HepG2 (cell line): ENCODE data around the gene SPAG5. TPM values are rescaled to one million over a fixed set of nuclear protein-coding genes. Genes with fewer than 3 reads are reported as not detected.

Experiments used
- CEBPG ChIP-seq: IDR thresholded peaks from 2 replicates; pipeline ENCODE4 v1.6.1; 2016
- ELF4 ChIP-seq: sonication (generic); formaldehyde crosslinking; IDR thresholded peaks from 2 replicates; pipeline ENCODE4 v1.5.0; 2020; ENCODE audit warnings: missing genetic modification reagents, mild to moderate bottlenecking, moderate library complexity, borderline replicate concordance
- FOSL1 ChIP-seq: sonication (generic); formaldehyde crosslinking; IDR thresholded peaks from 2 replicates; pipeline ENCODE4 v1.9.0; 2021; ENCODE audit warnings: missing genetic modification reagents, borderline replicate concordance
- HHEX ChIP-seq: IDR thresholded peaks from 2 replicates; pipeline ENCODE4 v1.6.1; 2016; ENCODE audit warnings: control low read depth
- HMGA1 ChIP-seq: sonication (generic); formaldehyde crosslinking; conservative IDR thresholded peaks from 2 replicates; pipeline ENCODE4 v1.4.0; 2020; ENCODE audit warnings: missing genetic modification reagents
- IKZF4 ChIP-seq: sonication (generic); formaldehyde crosslinking; IDR thresholded peaks from 2 replicates; pipeline ENCODE4 v1.5.1; 2020; ENCODE audit warnings: borderline replicate concordance, mild to moderate bottlenecking, low read depth, missing genetic modification reagents; ENCODE audit errors: not compliant biosample characterization
- NR3C1 ChIP-seq: sonication (generic); formaldehyde crosslinking; IDR thresholded peaks from 2 replicates; pipeline ENCODE4 v1.4.0; 2020; ENCODE audit warnings: missing genetic modification reagents
- SP5 ChIP-seq: IDR thresholded peaks from 2 replicates; pipeline ENCODE4 v1.6.1; 2016; ENCODE audit warnings: low read depth, borderline replicate concordance
- TCF7L2 ChIP-seq: IDR thresholded peaks from 2 replicates; pipeline ENCODE4 v1.6.1; 2011; ENCODE audit warnings: mild to moderate bottlenecking, low read depth, low read length, moderate library complexity
- ZIK1 ChIP-seq: sonication (generic); formaldehyde crosslinking; IDR thresholded peaks from 2 replicates; pipeline ENCODE4 v1.5.0; 2020; ENCODE audit warnings: mild to moderate bottlenecking, low read depth, missing genetic modification reagents, borderline replicate concordance
- ZNF20 ChIP-seq: sonication (generic); formaldehyde crosslinking; IDR thresholded peaks from 2 replicates; pipeline ENCODE4 v1.4.0; 2020; ENCODE audit warnings: mild to moderate bottlenecking, moderate library complexity, missing genetic modification reagents
- ZNF441 ChIP-seq: sonication (generic); formaldehyde crosslinking; IDR thresholded peaks from 2 replicates; pipeline ENCODE4 v1.7.0; 2021; ENCODE audit warnings: missing genetic modification reagents, borderline replicate concordance
- ZNF556 ChIP-seq: sonication (generic); formaldehyde crosslinking; IDR thresholded peaks from 2 replicates; pipeline ENCODE4 v1.4.0; 2020; ENCODE audit warnings: mild to moderate bottlenecking, missing genetic modification reagents, borderline replicate concordance
- ZNF598 ChIP-seq: sonication (generic); formaldehyde crosslinking; IDR thresholded peaks from 2 replicates; pipeline ENCODE4 v1.5.1; 2020; ENCODE audit warnings: mild to moderate bottlenecking, missing genetic modification reagents, borderline replicate concordance
- ZNF660 ChIP-seq: sonication (generic); formaldehyde crosslinking; IDR thresholded peaks from 2 replicates; pipeline ENCODE4 v1.5.1; 2020; ENCODE audit warnings: mild to moderate bottlenecking, low read depth, missing genetic modification reagents, borderline replicate concordance
- polyA plus RNA-seq, 8 experiments: library from polyadenylated mRNA; depleted of rRNA in 3 of 8; stranded (reverse) in 7 of 8; unstranded in 1 of 8; fragments of >200 nt; fragmentation: Illumina TruSeq in 4 of 8; extraction: Trizol in 4 of 8; gene quantifications; 2 replicates each; pipeline versions ENCODE4 v1.2.1 to v1.2.3, GENCODE V29; 2011 to 2016; ENCODE audit warnings: low read depth in 4 of 8, missing spikeins in 1 of 8, mixed read lengths in 1 of 8; ENCODE audit not compliant: insufficient read depth in 1 of 8
- total RNA-seq, 5 experiments: library from RNA; depleted of rRNA; stranded (reverse); fragments of >200 nt; fragmentation: Illumina TruSeq; extraction: Trizol; gene quantifications; 2 replicates each; pipeline ENCODE4 v1.2.3, GENCODE V29; 2016; ENCODE audit warnings: low read depth in 1 of 5
- TF ChIP-seq, protein P1 (sequence below): sonication (generic); formaldehyde crosslinking; IDR thresholded peaks from 2 replicates; pipeline ENCODE4 v1.5.1; 2020; ENCODE audit warnings: mild to moderate bottlenecking, missing genetic modification reagents, borderline replicate concordance
- TF ChIP-seq, protein P2 (sequence below): sonication (generic); formaldehyde crosslinking; IDR thresholded peaks from 2 replicates; pipeline ENCODE4 v1.5.0; 2020; ENCODE audit warnings: mild to moderate bottlenecking, missing genetic modification reagents
- TF ChIP-seq, protein P3 (sequence below): fragments of 450-650 bp; IDR thresholded peaks from 2 replicates; pipeline ENCODE4 v1.6.1; 2017
- TF ChIP-seq, protein P4 (sequence below): IDR thresholded peaks from 2 replicates; pipeline ENCODE4 v1.6.1; 2016; ENCODE audit warnings: low read depth, control low read depth
- TF ChIP-seq, protein P5 (sequence below): sonication (generic); formaldehyde crosslinking; IDR thresholded peaks from 2 replicates; pipeline ENCODE4 v1.9.0; 2021; ENCODE audit warnings: missing genetic modification reagents, borderline replicate concordance
- TF ChIP-seq, protein P6 (sequence below): sonication (generic); formaldehyde crosslinking; IDR thresholded peaks from 2 replicates; pipeline ENCODE4 v1.8.1; 2023; ENCODE audit warnings: missing genetic modification reagents, mild to moderate bottlenecking, borderline replicate concordance

Gene SPAG5
- total and polyA plus RNA-seq, 2 of the 13 experiments (the other 11 are each of a cell fraction or from before 2014, with no cell fraction given), result 41.4 to 98.0 TPM

DNA sequence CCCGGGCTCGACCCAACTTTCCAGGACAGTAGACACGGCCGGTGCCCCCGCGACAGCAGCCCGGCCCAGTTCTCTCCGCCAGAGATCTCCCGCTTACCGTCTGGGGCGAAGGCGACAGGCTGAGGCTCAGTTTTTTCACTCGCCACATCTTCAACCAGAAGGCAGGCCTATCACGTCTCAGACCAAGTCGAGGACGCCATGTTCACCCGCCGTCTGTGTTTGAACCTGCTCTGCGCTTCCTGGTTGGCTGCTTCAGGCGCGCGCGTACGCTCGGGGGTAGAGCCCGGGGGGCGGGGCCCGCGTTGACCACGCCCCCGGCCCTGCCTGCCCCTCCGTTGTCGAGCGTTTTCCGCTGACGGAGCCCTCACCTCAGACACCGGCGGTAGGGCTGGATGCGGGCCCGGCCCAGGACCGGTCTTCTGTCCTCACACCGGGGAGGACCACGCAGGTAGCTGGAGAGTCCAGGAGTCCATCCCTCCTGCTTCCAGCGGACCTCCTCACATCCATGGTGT, at the start of gene SPAG5 (continued):
- TF ChIP-seq, protein P1, sequence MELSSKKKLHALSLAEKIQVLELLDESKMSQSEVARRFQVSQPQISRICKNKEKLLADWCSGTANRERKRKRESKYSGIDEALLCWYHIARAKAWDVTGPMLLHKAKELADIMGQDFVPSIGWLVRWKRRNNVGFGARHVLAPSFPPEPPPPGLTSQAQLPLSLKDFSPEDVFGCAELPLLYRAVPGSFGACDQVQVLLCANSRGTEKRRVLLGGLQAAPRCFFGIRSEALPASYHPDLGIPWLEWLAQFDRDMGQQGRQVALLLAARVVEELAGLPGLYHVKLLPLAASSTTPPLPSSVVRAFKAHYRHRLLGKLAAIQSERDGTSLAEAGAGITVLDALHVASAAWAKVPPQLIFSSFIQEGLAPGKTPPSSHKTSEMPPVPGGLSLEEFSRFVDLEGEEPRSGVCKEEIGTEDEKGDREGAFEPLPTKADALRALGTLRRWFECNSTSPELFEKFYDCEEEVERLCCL (CRISPR knock-in tag), result no peak
- TF ChIP-seq, protein P2, sequence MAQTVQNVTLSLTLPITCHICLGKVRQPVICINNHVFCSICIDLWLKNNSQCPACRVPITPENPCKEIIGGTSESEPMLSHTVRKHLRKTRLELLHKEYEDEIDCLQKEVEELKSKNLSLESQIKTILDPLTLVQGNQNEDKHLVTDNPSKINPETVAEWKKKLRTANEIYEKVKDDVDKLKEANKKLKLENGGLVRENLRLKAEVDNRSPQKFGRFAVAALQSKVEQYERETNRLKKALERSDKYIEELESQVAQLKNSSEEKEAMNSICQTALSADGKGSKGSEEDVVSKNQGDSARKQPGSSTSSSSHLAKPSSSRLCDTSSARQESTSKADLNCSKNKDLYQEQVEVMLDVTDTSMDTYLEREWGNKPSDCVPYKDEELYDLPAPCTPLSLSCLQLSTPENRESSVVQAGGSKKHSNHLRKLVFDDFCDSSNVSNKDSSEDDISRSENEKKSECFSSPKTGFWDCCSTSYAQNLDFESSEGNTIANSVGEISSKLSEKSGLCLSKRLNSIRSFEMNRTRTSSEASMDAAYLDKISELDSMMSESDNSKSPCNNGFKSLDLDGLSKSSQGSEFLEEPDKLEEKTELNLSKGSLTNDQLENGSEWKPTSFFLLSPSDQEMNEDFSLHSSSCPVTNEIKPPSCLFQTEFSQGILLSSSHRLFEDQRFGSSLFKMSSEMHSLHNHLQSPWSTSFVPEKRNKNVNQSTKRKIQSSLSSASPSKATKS, result no peak
- TF ChIP-seq, protein P3, sequence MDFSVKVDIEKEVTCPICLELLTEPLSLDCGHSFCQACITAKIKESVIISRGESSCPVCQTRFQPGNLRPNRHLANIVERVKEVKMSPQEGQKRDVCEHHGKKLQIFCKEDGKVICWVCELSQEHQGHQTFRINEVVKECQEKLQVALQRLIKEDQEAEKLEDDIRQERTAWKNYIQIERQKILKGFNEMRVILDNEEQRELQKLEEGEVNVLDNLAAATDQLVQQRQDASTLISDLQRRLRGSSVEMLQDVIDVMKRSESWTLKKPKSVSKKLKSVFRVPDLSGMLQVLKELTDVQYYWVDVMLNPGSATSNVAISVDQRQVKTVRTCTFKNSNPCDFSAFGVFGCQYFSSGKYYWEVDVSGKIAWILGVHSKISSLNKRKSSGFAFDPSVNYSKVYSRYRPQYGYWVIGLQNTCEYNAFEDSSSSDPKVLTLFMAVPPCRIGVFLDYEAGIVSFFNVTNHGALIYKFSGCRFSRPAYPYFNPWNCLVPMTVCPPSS, result no peak
- TF ChIP-seq IKZF4 (CRISPR knock-in tag), result no peak
- TF ChIP-seq, protein P4, sequence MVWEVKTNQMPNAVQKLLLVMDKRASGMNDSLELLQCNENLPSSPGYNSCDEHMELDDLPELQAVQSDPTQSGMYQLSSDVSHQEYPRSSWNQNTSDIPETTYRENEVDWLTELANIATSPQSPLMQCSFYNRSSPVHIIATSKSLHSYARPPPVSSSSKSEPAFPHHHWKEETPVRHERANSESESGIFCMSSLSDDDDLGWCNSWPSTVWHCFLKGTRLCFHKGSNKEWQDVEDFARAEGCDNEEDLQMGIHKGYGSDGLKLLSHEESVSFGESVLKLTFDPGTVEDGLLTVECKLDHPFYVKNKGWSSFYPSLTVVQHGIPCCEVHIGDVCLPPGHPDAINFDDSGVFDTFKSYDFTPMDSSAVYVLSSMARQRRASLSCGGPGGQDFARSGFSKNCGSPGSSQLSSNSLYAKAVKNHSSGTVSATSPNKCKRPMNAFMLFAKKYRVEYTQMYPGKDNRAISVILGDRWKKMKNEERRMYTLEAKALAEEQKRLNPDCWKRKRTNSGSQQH (CRISPR knock-in tag), result 0 out of 2 replicates have a peak, but pooled peaks have one; percentile 50
- TF ChIP-seq TCF7L2, result no peak
- no peak for TF ChIP-seq ZNF441 (CRISPR knock-in tag)
- TF ChIP-seq ZNF598, result no peak
- TF ChIP-seq ZNF556, result no peak
- TF ChIP-seq ZIK1 (CRISPR knock-in tag), result no peak
- TF ChIP-seq CEBPG (CRISPR knock-in tag), result no peak
- no peak for TF ChIP-seq HHEX
- no peak for TF ChIP-seq HMGA1 (CRISPR knock-in tag)
- no peak for TF ChIP-seq ELF4 (CRISPR knock-in tag)
- TF ChIP-seq, protein P5, sequence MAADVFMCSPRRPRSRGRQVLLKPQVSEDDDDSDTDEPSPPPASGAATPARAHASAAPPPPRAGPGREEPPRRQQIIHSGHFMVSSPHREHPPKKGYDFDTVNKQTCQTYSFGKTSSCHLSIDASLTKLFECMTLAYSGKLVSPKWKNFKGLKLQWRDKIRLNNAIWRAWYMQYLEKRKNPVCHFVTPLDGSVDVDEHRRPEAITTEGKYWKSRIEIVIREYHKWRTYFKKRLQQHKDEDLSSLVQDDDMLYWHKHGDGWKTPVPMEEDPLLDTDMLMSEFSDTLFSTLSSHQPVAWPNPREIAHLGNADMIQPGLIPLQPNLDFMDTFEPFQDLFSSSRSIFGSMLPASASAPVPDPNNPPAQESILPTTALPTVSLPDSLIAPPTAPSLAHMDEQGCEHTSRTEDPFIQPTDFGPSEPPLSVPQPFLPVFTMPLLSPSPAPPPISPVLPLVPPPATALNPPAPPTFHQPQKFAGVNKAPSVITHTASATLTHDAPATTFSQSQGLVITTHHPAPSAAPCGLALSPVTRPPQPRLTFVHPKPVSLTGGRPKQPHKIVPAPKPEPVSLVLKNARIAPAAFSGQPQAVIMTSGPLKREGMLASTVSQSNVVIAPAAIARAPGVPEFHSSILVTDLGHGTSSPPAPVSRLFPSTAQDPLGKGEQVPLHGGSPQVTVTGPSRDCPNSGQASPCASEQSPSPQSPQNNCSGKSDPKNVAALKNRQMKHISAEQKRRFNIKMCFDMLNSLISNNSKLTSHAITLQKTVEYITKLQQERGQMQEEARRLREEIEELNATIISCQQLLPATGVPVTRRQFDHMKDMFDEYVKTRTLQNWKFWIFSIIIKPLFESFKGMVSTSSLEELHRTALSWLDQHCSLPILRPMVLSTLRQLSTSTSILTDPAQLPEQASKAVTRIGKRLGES (CRISPR knock-in tag), result no peak
- no peak for TF ChIP-seq NR3C1 (CRISPR knock-in tag)
- no peak for TF ChIP-seq ZNF20 (CRISPR knock-in tag)
- no peak for TF ChIP-seq ZNF660
- TF ChIP-seq, protein P6, sequence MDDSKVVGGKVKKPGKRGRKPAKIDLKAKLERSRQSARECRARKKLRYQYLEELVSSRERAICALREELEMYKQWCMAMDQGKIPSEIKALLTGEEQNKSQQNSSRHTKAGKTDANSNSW, result no peak
- TF ChIP-seq FOSL1 (CRISPR knock-in tag), result no peak
- TF ChIP-seq SP5 (CRISPR knock-in tag), result no peak; the same call in 1 of the 2 replicates
